ENCODE results near the gene COL4A6. TPM values are rescaled to one million over a fixed set of nuclear protein-coding genes. Genes with fewer than 3 reads are reported as not detected.

The COL4A6 gene
- total RNA-seq, 1 experiment from 2014 or later: 1.5 TPM

DNA sequence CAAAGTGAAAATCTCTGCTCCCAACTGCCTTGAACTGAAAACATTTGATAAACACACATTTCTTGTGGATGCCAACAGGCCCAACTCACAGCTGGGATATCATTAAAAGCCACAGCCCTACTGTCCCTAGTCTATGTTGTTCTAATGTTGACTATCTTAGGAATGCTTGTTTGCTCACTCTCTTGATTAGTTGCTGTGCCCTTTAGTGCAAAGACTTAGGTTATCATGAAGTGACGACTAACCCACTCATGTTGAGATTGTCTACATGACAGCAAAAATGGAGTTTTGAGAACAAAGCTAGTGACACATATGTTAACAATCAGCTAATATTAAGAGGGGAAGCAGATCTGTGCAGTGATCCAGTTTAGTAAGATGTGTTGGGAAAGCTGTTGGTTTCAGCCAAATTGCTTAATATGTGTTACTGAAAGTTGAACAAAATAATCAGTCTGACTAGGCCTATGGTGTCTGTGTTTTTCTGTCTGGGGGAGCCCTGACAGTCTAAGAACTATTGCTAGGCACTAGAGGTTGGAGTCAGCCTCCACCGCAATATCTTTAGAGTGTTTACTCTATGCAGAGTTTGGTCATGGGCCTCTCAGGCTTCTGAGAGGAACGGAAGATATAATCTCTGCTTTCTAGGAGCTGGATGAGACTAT, 221.2 kb downstream of the COL4A6 start:
- no peak for DNase-seq (ENCODE audit: low read depth)

DNA sequence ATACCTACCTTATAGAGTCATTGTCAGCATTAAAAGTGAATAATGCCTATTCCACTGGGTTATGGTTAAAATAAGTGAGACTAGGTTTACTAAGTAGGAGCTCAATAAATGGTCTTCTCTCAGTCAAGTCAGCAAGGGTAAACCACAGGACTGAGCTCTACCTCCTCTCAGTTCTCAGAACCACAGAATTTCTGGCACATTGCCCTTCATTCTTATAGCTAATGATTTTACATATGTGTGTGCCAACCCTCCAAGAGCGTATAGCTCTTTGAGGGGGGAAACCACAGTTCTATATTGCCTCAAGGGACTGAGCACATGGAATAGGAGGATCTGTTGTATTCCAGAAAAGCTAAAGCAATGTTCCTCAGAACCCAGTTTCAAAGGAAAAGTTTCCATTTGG, 221.8 kb downstream of the COL4A6 start:
- peak; percentile 26 for DNase-seq (ENCODE audit: low read depth)

DNA sequence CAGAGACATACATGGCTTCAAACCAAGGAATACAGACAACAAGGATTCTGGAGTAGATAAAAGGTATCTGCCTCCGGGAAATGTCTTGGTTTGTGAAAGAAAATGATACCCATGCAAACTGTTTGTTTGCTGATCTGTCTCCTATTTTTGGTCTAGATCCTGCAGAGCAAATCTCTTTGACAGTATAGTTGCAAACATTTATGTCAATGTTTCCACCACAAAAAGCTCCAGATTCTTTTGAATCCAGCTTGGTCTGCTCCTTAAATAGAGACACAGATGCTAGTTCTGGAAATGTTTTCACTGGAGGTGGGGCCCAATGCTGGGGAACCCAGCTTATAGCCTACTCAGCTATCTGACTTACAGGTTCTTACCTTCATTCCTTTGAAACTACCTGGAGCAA, 226.9 kb downstream of the COL4A6 start:
- DNase-seq (ENCODE audit: low read depth): no peak

DNA sequence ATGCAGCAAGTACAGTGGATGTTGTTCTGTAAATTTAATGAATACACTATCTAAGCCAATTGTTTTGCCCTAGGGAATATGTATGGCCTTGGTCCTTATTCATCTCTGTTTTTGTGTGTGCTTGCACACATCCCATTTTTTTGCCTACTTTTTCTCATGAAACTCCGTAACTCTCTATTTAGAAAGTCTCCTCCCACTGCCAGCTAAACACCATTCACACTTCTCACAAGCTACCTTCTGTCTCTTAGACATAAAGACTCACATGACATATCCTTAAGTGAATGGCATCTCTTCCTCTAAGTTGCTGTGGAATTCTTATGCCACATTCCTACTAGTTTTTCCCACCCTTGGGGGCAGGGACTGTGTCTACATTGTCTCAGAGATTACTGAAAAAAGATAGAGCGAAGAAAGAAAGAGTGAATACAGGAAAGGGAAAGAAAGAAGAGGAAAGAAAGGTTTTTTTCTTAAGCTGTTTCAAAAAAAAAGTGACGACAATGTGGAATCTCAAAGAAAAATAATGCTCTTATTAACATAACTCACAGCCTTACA, 229.1 kb downstream of the COL4A6 start:
- DNase-seq (ENCODE audit: low read depth): no peak

DNA sequence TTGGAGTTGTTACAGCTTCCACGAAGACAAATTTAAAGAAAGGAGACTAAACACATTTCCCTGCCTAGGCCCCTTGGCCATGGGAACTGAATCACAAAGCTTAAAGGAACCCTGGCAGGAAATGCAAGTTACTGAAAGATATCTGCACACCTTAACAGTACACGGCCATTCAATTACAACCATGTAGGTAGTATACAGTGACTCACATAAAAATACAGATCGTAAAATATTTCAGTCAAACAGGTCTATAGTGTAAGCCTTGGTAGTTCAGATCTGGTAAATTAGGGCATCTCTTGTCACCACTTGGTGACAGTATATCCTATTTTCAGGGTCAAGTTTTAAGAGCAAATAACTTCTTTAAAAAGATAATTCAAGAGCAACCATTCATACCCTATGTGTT, 234.7 kb downstream of the COL4A6 start:
- no peak for DNase-seq (ENCODE audit: low read depth)

DNA sequence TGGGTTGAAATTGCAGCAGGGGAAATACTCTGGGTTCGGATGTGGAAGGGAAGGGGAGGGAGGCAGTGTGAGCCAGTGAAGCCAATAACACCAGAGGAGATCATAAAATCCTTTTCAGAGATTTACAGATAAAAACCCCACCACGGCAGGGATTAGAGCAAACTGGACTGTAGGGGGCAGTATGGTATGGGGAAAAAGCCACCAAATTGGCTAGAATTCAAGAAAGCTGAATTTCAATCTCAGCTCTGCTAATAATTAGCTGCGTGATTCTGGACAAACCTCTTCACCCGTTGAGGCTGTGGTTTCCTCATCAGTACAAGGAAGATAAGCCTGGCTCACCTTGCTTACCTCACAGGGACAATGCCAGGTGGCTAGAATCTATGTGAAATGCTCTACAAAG, 238.5 kb downstream of the COL4A6 start:
- peak; percentile 17 for DNase-seq (ENCODE audit: low read depth)

DNA sequence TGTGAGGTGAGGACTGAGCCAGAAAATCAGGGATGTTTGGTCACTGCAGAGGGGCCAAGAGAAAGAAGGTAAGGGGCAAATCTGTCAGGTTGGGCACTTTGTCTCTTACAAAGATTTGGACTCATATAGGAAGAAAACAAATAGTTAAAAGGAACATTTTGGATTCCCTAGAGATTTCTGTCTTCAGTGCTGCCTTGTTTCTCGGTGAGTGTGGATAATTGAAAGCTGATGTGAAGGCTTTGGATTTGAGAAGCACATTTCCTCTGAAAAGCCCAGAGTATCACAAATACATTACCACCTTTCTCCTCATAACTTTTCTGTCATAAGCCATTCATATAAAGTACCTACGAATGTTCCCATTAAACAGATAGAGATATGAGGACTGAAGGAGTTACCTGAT, 239.2 kb downstream of the COL4A6 start:
- DNase-seq (ENCODE audit: low read depth): no peak

DNA sequence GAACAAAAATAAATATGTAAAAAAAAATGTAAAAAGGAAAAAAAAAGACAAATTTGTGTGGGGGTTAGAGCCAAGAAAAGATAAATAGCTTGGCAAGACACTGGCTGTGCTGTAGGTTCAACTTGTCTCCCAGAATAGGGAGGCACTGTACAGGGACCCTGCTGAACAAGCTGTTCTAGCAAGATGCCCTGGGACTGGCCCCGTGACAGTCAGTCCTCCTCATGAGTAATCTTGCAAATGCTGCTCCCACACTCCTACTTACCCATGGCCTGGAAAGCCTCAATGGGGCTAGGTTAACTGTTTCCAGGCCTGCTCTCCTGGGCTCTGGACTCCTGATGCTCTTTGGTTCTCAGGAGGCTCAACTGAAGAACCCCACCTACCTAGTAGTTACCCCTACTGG, 239.8 kb downstream of the COL4A6 start:
- peak; percentile 4 for DNase-seq (ENCODE audit: low read depth)

DNA sequence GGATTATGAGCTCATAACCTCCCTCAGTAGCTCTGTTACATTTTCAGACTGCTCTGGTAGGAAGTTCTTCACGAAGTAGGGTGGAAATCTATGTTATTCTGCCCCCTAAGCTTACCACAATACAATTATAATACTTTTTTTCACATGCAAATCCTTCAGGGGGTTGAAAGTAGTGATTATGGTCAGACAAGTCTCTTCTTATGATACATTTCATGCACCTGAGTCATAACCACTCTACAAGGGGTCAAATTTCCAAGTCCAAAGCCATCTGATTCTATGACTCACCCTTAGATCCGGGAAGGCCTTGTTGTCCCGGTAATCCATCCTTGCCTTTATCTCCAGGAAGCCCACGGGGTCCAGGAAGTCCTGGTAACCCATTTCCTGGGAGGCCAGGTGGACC, 251.4 kb downstream of the COL4A6 start:
- peak; percentile 80 for DNase-seq (ENCODE audit: low read depth)

DNA sequence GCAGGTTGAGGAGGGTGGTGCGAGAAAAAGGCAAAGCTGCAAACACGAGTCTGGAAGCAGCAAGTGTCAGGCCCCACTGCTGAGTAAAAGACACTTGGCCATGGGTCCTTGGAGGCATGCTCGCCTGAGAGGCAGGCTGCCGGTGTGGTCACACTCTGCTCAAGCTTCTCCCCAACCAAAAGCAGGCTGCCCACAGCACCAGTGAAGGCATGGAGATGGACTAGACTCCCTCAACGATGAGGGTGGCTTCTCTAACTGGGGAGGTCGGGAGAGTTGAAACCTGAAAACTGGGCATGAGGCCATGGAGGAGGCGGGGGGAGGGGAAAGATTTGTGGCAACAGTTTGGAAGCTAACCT, 260.1 kb downstream of the COL4A6 start:
- no peak for DNase-seq (ENCODE audit: low read depth)

DNA sequence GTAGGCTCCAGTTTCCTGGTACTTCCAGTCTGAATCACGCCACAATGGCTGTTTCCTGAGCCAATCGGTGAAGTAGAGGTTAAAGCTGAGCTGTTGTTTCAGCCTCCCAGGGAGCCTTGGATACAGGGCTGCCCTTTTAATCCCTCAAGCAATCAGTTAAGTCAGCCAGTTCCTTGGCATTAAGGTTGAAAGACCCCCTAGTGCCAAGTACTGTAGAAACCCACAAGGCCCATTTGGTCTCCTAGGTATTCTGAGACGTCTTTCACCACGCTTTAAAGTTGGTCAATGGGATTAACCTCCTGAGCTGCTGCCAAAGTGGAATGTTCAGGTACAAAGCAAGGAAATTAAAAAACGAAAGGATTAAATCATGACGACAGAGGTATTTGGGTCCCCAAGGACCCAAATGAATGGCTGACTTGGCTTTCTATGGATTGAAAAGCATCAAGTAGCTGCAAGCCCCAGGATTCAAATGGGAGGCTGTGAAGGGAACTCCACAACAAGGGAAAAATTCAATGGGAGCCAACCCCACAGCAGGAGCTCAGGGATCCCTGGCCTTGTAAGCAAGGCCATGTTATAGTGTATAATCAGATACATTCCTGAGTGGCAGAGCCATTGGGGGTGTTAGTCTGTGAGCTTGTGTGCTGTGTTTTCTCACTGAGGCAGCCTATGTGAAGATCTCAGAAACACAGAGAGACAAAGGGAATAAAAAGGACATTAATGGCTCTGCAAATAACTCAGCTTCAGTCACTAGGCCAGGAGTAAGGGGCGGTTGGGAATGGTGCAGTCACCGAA, 260.7 kb downstream of the COL4A6 start:
- peak; percentile 87 for DNase-seq (ENCODE audit: low read depth)

DNA sequence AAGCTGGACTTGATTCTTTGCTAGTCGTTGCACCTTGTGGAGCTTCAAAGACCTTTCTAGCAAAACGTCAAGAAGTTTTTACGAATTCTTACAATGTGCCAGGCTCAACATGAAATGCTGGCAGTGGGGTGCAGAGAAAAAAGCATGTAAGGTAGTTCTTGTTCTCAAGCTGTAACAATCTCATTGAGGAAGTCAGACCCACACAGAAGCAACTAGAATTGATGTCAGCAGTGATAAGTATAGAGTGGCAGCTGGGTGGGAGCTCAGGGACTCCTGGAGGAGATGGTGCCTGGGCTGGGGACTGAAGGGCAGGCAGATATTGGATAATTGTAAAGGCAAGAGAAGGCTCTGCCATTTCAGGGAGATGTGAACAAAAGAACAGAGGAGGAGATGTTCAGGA, 264.3 kb downstream of the COL4A6 start:
- DNase-seq (ENCODE audit: low read depth): no peak

DNA sequence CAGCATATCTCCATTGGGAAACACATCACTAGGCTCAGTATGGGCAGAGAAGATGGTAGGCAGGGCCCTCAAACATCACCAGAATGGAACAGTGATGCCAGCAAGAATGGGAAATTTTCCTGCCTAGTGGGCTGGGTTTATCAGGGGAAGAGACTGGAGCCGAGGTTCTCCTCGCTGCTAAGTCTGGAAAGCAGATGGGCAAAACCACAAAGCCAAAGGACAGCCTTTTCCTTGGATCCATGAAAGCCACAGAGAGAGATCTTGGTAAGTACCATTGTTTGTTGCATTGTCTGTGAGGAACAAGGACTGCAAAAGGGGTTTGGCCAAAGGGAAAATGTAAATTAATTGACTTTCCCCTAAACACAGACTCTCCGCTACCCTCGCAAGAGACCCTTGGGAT, 266.6 kb downstream of the COL4A6 start:
- DNase-seq (ENCODE audit: low read depth): no peak

DNA sequence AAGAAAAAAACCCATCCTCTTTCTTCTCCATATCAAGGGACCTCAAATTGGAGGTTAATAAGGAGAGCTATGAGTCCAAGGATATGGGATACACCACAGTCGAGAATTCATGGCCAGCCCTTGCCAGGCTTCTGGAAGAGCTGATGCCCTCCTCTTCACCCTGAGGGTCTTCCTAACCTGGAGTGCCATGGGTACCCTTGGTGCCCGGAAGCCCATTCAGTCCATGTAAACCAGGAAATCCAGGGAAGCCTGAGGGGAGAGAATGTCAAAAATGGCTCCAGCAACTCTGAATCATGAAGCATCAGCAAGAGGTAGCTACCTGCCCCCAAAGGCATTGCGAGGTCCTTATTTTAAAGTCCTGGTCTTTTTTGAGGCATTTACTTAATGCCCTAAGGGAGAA, 268.5 kb downstream of the COL4A6 start:
- DNase-seq (ENCODE audit: low read depth): no peak

DNA sequence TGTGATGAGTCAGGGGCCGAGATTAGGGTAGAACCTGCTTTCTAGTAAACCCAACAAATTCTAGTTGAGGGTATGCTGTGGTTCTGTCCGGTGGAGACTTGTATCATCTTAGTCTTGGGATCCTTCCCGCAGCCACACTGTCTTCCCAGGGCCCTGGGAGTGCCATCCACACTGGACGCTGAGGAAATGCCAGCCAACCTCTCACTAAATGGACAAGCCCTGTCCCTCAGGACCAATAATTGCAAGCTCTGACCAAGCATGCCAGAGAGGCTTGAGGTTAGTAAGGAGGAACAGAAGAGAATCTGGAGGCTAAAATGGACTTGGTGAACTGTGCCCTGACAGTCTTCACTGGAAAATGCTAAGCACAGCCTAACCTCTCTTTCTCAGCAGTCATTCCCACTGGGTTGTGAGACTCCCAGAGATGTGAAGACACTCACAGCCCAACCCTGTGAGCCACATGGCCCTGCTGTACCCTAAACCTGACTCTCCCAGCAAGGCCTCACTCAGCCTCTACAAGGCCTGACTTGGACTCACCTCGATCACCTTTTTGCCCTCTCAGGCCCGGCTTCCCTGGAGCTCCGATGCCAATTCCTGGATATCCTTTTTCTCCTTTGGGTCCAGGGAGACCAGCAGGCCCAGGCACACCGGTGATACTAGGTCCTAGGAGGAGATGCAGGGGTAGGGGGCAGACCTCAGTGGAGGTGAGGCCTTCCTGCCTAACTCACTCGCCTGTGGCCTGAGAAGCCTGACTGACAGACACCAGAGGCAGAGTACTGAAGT, 269.1 kb downstream of the COL4A6 start:
- DNase-seq (ENCODE audit: low read depth): no peak

DNA sequence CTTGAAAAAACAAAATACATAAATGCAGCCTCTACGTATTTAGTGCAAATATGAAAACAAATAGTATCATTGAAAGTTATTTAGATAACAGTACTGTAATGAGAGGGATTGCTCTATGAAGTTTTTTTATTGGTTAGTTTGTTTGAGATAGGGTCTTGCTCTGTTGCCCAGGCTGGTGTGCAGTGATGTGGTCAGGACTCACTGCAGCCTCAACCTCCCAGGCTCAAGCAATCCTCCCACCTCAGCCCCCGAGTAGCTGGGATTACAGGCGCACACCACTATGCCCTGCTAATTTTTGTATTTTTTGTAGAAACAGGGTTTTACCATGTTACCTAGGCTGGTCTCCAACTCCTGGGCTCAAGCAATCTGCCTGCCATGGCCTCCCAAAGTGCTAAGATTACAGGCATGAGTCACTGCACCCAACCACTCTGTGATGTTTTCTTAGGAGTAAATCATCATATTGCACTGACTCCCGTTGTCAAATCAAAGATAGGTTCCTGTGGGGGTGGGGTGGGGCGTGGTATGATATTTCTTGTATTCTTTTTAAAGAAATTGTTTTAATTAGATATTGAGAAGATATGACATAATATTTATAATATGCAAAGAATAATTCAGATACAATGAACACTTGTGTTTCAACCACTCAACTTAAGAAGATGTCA, 270.9 kb downstream of the COL4A6 start:
- DNase-seq (ENCODE audit: low read depth): peak; percentile 71

DNA sequence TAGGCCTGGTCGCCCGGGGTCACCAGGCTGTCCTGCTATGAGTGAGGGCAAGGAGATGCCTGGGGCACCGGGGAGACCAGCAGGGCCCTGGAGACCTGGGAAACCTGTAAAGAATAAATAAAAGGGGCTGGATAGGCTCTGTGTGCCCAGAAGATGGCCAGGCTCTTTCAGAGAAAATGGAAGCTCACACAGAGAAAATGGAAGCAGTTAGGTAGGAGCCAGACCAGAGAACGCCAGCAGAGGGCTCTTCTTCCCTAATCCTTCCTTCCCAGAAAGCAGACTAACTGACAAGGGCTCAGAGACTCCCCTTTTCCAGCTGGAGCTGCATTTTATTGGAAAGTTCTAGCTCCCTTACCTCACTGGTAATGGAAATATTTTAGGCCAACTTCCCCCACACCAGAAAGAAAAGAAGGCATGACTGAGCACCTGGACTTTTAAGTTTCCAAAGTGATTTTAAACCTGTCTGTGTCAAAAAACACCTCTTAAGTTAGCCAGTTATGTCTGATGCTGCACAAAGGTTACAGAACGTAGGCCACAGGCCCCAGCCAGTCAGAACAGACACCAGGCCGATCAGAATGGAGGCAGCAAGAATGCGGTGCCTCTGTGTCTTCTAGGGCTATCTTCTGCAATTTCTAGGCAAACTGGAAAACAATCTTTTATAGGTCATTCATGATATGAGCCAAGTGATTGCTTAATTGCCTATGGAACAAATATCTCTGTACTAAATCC, 272.7 kb downstream of the COL4A6 start:
- DNase-seq (ENCODE audit: low read depth): peak; percentile 52

DNA sequence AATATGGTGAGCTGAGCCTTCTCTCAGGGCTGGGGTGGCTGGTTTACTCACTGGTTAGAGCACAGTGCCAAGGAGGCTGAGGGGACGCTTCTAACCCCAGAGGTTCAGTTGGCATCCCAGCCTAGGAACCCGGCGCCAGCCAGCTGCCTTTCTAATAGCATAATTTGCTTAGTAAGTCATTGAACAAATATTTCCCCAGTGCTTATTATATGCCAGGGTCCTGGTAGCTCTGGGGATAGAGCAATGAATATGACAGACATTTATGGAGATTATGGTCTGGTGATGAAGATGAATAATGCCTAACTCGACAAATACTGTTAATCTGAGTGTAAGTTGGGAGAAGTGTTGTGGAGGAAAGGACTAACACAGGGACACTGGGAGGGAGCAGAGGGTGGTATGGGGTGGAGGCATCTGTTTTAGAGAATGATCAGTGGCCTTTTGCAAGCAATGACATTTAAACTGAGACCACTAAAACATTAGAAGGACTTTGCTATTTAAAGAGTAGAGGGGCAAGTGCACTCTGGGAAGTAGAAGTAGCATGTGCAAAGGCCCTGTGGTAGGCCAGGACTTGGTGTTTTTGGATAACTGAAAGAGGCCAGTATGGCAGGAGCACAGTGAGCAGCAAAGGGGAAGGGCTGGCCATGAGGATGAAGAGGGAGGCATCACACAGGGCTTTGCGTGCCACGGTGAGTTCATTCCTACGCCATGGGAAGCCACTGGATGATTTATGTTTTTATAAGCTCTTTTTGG, 274.7 kb downstream of the COL4A6 start:
- DNase-seq (ENCODE audit: low read depth): no peak

DNA sequence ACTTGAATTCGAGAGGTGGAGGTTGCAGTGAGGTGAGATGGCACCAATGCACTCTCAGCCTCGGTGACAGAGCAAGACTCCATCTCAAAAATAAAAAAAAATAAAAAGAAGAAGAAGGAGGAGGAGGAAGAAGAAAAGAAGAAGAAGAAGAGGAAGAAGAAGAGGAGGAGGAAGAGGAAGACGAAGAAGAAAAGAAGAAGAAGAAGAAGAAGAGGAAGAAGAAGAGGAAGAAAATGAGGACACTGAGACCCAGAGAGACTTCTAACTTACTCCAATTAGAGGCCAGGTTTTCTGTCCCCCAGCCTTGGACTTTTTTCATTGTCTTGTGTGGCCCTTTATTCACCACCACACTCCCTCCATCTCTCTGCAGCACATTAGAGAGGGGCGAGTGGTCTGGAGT, 276.0 kb downstream of the COL4A6 start:
- DNase-seq (ENCODE audit: low read depth): no peak

DNA sequence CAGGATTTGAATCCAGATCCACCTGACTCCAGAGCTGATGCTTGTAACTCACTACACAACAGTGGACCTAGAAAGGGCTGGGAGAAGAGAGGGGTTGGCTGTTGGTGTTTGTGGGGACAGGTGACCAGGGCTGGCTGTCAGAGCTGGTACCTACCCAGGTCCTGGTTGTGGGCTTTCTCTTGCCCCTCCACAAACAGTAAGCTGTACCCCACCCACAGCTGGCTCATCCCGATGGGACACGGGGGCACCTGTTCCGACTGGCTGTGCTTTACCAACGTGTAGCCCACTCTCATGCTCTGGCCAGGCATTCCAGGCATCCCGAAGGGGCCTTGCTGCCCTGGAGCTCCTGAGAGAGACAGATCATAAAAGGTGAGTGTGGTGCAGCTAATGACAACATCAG, 277.9 kb downstream of the COL4A6 start:
- DNase-seq (ENCODE audit: low read depth): no peak
